K562 (cell line): Measurements from ENCODE around the gene ATP6V0D1. TPM values are rescaled to one million over a fixed set of nuclear protein-coding genes. Genes with fewer than 3 reads are reported as not detected.

Experiments
- ASH1L ChIP-seq: fragments of 450-650 bp; IDR thresholded peaks from 2 replicates; pipeline ENCODE4 v1.6.1; 2018; ENCODE audit warnings: borderline replicate concordance, mild to moderate bottlenecking, low read depth; ENCODE audit not compliant: partially characterized antibody
- CC2D1A ChIP-seq: fragments of 450-650 bp; IDR thresholded peaks from 2 replicates; pipeline ENCODE4 v1.6.1; 2017; ENCODE audit warnings: mild to moderate bottlenecking
- ETS2 ChIP-seq: IDR thresholded peaks from 2 replicates; pipeline ENCODE4 v1.6.1; 2016; ENCODE audit warnings: borderline replicate concordance, missing genetic modification characterization, mild to moderate bottlenecking, moderate library complexity, missing compliant biosample characterization; ENCODE audit not compliant: poor library complexity, severe bottlenecking
- ETV5 ChIP-seq: sonication (generic); formaldehyde crosslinking; IDR thresholded peaks from 2 replicates; pipeline ENCODE4 v1.4.0; 2020; ENCODE audit warnings: low read depth, mild to moderate bottlenecking, missing genetic modification reagents
- FOS ChIP-seq: IDR thresholded peaks from 3 replicates; pipeline ENCODE4 v1.6.1; 2011; ENCODE audit not compliant: insufficient read length; ENCODE audit errors: extremely low read depth
- ID3 ChIP-seq, 2 experiments: fragments of 250-450 bp in 1 of 2; fragments of 450-650 bp in 1 of 2; sonication (Bioruptor Pico) in 1 of 2; IDR thresholded peaks; 2 replicates each; pipeline versions ENCODE4 v1.6.1 to v1.8.0; 2016 to 2021; ENCODE audit warnings: mild to moderate bottlenecking in 2 of 2, moderate library complexity in 2 of 2, missing compliant biosample characterization in 1 of 2, missing genetic modification characterization in 1 of 2
- IRF9 ChIP-seq: fragments of 450-650 bp; IDR thresholded peaks from 2 replicates; pipeline ENCODE4 v1.6.1; 2016; ENCODE audit warnings: missing biosample characterization, missing genetic modification characterization
- NCOR1 ChIP-seq: fragments of 450-650 bp; IDR thresholded peaks from 2 replicates; pipeline ENCODE4 v1.6.1; 2016; ENCODE audit warnings: mild to moderate bottlenecking, moderate library complexity
- NR3C1 ChIP-seq: sonication (generic); formaldehyde crosslinking; IDR thresholded peaks from 2 replicates; pipeline ENCODE4 v1.8.1; 2022; ENCODE audit warnings: missing genetic modification reagents
- PHTF2 ChIP-seq: fragments of 250-450 bp; sonication (Bioruptor Pico); IDR thresholded peaks from 2 replicates; pipeline ENCODE4 v1.5.0; 2021; ENCODE audit warnings: mild to moderate bottlenecking
- POU5F1 ChIP-seq: fragments of 150-350 bp; IDR thresholded peaks from 2 replicates; pipeline ENCODE4 v1.6.1; 2014; ENCODE audit warnings: borderline replicate concordance, low read length, low read depth, mild to moderate bottlenecking; ENCODE audit not compliant: partially characterized antibody
- PTBP1 ChIP-seq: fragments of 200-400 bp; formaldehyde crosslinking; IDR thresholded peaks from 2 replicates; pipeline ENCODE4 v1.6.1; 2017; ENCODE audit warnings: low read depth, low read length
- SMARCB1 ChIP-seq: IDR thresholded peaks from 2 replicates; pipeline ENCODE4 v1.6.1; 2011; ENCODE audit warnings: improper control_type of control experiment, low read depth; ENCODE audit not compliant: insufficient read length
- TAL1 ChIP-seq: fragments of 450-650 bp; IDR thresholded peaks from 2 replicates; pipeline ENCODE4 v1.6.1; 2016; ENCODE audit warnings: mild to moderate bottlenecking
- TCF7 ChIP-seq: sonication (generic); IDR thresholded peaks from 2 replicates; pipeline ENCODE4 v1.6.1; 2016; ENCODE audit warnings: antibody characterized with exemption, borderline replicate concordance
- ZHX1 ChIP-seq: fragments of 150-350 bp; conservative IDR thresholded peaks from 2 replicates; pipeline ENCODE4 v1.6.1; 2014; ENCODE audit warnings: low read length
- ZNF609 ChIP-seq: sonication (generic); formaldehyde crosslinking; IDR thresholded peaks from 2 replicates; pipeline ENCODE4 v1.8.1; 2023; ENCODE audit warnings: missing genetic modification reagents, mild to moderate bottlenecking, borderline replicate concordance
- ZNF717 ChIP-seq: fragments of 250-450 bp; sonication (Bioruptor Pico); IDR thresholded peaks from 2 replicates; pipeline ENCODE4 v1.5.0; 2021
- polyA plus RNA-seq, 8 experiments: library from polyadenylated mRNA; depleted of rRNA in 4 of 8; stranded (reverse) in 5 of 8; unstranded in 3 of 8; fragments of >200 nt; fragmentation: Nextera tagmentation in 2 of 8; fragmentation: Illumina TruSeq in 1 of 8; extraction: Ambion mirVana in 2 of 8; extraction: Trizol in 1 of 8; gene quantifications; 2 replicates each; pipeline versions ENCODE4 v1.2.1 to v1.2.3, GENCODE V29; 2011 to 2014; ENCODE audit warnings: inconsistent platforms in 1 of 8, missing spikeins in 1 of 8
- total RNA-seq, 7 experiments: library from RNA; depleted of rRNA in 6 of 7; stranded (reverse); fragments of >200 nt in 6 of 7; fragmentation: Illumina TruSeq in 2 of 7; extraction: Trizol in 2 of 7; gene quantifications; 2 replicates each; pipeline versions ENCODE4 v1.2.1 to v1.2.3, GENCODE V29; 2011 to 2021; ENCODE audit warnings: low replicate concordance in 1 of 7

The ATP6V0D1 gene
- total and polyA plus RNA-seq, 9 of the 15 experiments (the other 6 are each of a cell fraction or from before 2014, with no cell fraction given): 23.2 to 69.7 (median 45.6) TPM

GRCh38 chr16:67504031-67505021 lies 23.4 kb upstream of the ATP6V0D1 start (continued):
- TF ChIP-seq ZNF609 (CRISPR knock-in tag) (no peak), NR3C1 (CRISPR knock-in tag) (no peak), ASH1L (peak; percentile 32), ZHX1 (no peak), CC2D1A (peak; percentile 45; the same call in 1 of the 2 replicates), ETV5 (CRISPR knock-in tag) (peak; percentile 86), NCOR1 (no peak), IRF9 (tag) (no peak), ZNF717 (CRISPR knock-in tag) (no peak), POU5F1 (no peak), PHTF2 (no peak), ETS2 (tag) (no peak), PTBP1 (no peak), ID3 (CRISPR knock-in tag; IDR thresholded peaks at IDR 0.05) (no peak), ID3 (tag; IDR thresholded peaks at IDR 0.05) (peak; percentile 69), SMARCB1 (no peak), FOS (peak; percentile 4), TCF7 (no peak), TAL1 (no peak)
